HG03108 (cell line): ENCODE data around the gene DGKG.

Source experiments
- ATAC-seq: cut with Tn5 transposase; IDR thresholded peaks from one replicate; pipeline ENCODE4 v1.9.1; 2021; ENCODE audit warnings: moderate library complexity; ENCODE audit not compliant: unreplicated experiment

The DGKG gene

GRCh38 chr3:186151077-186151971, 210.7 kb downstream of the DGKG start:
- ATAC-seq, result no peak

GRCh38 chr3:186150041-186150830, 211.8 kb downstream of the DGKG start:
- ATAC-seq, result no peak

- no peak for ATAC-seq
These were observed 212.6 kb downstream of the DGKG start for GRCh38 chr3:186149319-186149960.

- no peak for ATAC-seq
These were observed 217.8 kb downstream of the DGKG start for GRCh38 chr3:186144257-186144656.

- ATAC-seq, result no peak
These were observed 218.8 kb downstream of the DGKG start for GRCh38 chr3:186143250-186143649.

- no peak for ATAC-seq
These were observed 219.6 kb downstream of the DGKG start for GRCh38 chr3:186142393-186142932.

GRCh38 chr3:186141790-186142189, 220.2 kb downstream of the DGKG start:
- no peak for ATAC-seq

GRCh38 chr3:186138272-186138981, 223.6 kb downstream of the DGKG start:
- ATAC-seq, result no peak

GRCh38 chr3:186137051-186137685, 224.9 kb downstream of the DGKG start:
- no peak for ATAC-seq

GRCh38 chr3:186133980-186134379, 228.1 kb downstream of the DGKG start:
- no peak for ATAC-seq

- no peak for ATAC-seq
These were observed 229.5 kb downstream of the DGKG start for GRCh38 chr3:186132487-186132886.

- no peak for ATAC-seq
These were observed 232.8 kb downstream of the DGKG start for GRCh38 chr3:186129206-186129605.

GRCh38 chr3:186128158-186128557, 233.9 kb downstream of the DGKG start:
- no peak for ATAC-seq

- no peak for ATAC-seq
These were observed 234.6 kb downstream of the DGKG start for GRCh38 chr3:186127463-186127862.

GRCh38 chr3:186125118-186125517, 236.9 kb downstream of the DGKG start:
- ATAC-seq, result no peak

GRCh38 chr3:186124592-186124991, 237.4 kb downstream of the DGKG start:
- no peak for ATAC-seq

GRCh38 chr3:186123012-186123411, 239.0 kb downstream of the DGKG start:
- no peak for ATAC-seq

GRCh38 chr3:186121968-186122367, 240.1 kb downstream of the DGKG start:
- no peak for ATAC-seq

GRCh38 chr3:186121278-186121677, 240.8 kb downstream of the DGKG start:
- no peak for ATAC-seq

- ATAC-seq, result no peak
These were observed 242.5 kb downstream of the DGKG start for GRCh38 chr3:186119499-186119898.
